Kidney (tissue), 14 donors: ENCODE results near the gene NME2. TPM values are rescaled to one million over a fixed set of nuclear protein-coding genes. Genes with fewer than 3 reads are reported as not detected.

ENCODE experiments used
- DNase-seq, 5 donors: peaks; one replicate each; pipeline ENCODE4 v3.0.0-alpha.2; 2013 to 2020
- FAIRE-seq: peaks from 2 replicates; lab custom pipeline; 2012; peaks lifted over from hg19 to GRCh38; lab: Jason Lieb, UNC
- H3K27ac ChIP-seq, 2 donors: one replicate each; pipeline ENCODE4 v1.7.0; 2013; ENCODE audit warnings: low read depth in 2 of 2, low read length in 2 of 2, inconsistent platforms in 1 of 2
- H3K27me3 ChIP-seq: one replicate; pipeline ENCODE4 v1.7.1; 2013; ENCODE audit warnings: low read length, inconsistent platforms; ENCODE audit not compliant: control insufficient read depth, insufficient read depth
- H3K36me3 ChIP-seq, 3 donors: one replicate each; pipeline versions ENCODE4 v1.7.0 to v1.7.1; 2013; ENCODE audit warnings: low read length in 3 of 3, control low read depth in 1 of 3, inconsistent platforms in 1 of 3; ENCODE audit not compliant: insufficient read depth in 3 of 3, control insufficient read depth in 2 of 3
- H3K4me1 ChIP-seq, 3 donors: one replicate each; pipeline versions ENCODE4 v1.7.0 to v1.7.1; 2013; ENCODE audit warnings: low read length in 3 of 3, inconsistent platforms in 1 of 3, low read depth in 1 of 3; ENCODE audit not compliant: control insufficient read depth in 2 of 3, insufficient read depth in 2 of 3
- H3K4me3 ChIP-seq, 3 donors: one replicate each; pipeline versions ENCODE4 v1.7.0 to v1.8.1; 2013; ENCODE audit warnings: low read length in 3 of 3, control low read depth in 1 of 3, inconsistent platforms in 1 of 3
- H3K9ac ChIP-seq, 3 donors: one replicate each; pipeline versions ENCODE4 v1.7.0 to v1.7.1; 2013; ENCODE audit warnings: low read length in 3 of 3, control low read depth in 1 of 3, inconsistent platforms in 1 of 3
- H3K9me3 ChIP-seq, 3 donors: one replicate each; pipeline versions ENCODE4 v1.7.0 to v1.7.1; 2013; ENCODE audit warnings: low read length in 3 of 3, control low read depth in 1 of 3, inconsistent platforms in 1 of 3; ENCODE audit not compliant: control insufficient read depth in 2 of 3, insufficient read depth in 1 of 3
- CTCF ChIP-seq: IDR thresholded peaks from 3 replicates; pipeline ENCODE4 v1.5.1; 2012; ENCODE audit warnings: mild to moderate bottlenecking, moderate library complexity, borderline replicate concordance; ENCODE audit not compliant: insufficient read depth; ENCODE audit errors: extremely low read depth
- intact Hi-C: fragments of 100-400 bp; cut with DNase I; formaldehyde crosslinking; loops from one replicate; pipeline ENCODE4 v1.11.1; 2022
- polyA plus RNA-seq: library from polyadenylated mRNA; stranded (reverse); fragments of 350-450 nt; fragmentation: Illumina TruSeq; extraction: RNeasy Lipid Tissue Mini Kit (QIAGEN cat#74804); gene quantifications from one replicate; pipeline ENCODE4 v1.2.3, GENCODE V29; 2014; ENCODE audit warnings: low read depth, low replicate concordance; ENCODE audit not compliant: insufficient read depth
- total RNA-seq: library from RNA; stranded (reverse); fragmentation: NEBNext Ultra II Directional; extraction: Animal tissue kit (Norgen Biotek cat#: 25700); gene quantifications from one replicate; pipeline ENCODE4 v1.2.1, GENCODE V29; 2021
- donor health status: control.
- donor health status: control.
- donor health status: control.
- donor health status: control.
- donor health status: control.
- donor health status: DM: yes; HTN: yes; CAD: no.
- donor health status: Normal renal cell carcinoma (clear cell type).

The NME2 gene
- total and polyA plus RNA-seq, 2 donors from 2014 or later = 412 to 736 TPM

GRCh38 chr17:51200846-51201245 is 34.6 kb downstream of the NME2 start:
- no peak for FAIRE-seq
- H3K27ac ChIP-seq = no peak overlapping the region

DNA sequence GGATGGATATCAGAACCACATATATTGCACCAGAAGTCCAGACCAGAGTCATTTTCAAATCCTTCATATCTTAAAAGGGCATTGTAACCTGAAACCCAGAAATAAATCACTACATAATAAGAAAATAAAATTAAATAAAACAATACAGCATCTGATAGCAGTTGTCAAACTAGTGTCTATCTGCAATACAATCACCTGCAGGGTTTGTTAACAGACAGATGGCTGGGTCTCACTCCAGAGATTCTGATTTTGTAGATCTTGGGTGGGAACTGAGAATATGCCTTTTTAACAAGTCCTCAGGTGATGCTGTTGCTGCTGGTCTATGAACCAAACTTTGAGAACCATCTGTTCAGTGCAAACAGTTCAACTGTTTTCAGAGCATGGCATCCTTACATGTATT is 37.6 kb downstream of the NME2 start:
- Histone ChIP-seq H3K36me3 (peaks cover 16 to 51% (median 24%) of the 10 kb centered on the region in 3 donors), H3K9ac (no peak overlapping the region)
- TF ChIP-seq CTCF = no peak

More at GRCh38 chr17:51200846-51201245, 34.6 kb downstream of the NME2 start:
- Histone ChIP-seq H3K4me3 (no peak overlapping the region), H3K4me1 (no peaks in the 10 kb centered on the region), H3K27me3 (no peaks in the 10 kb centered on the region), H3K9me3 (no peaks in the 10 kb centered on the region), H3K36me3 (peaks cover 24 to 32% (median 31%) of the 10 kb centered on the region in 3 donors), H3K9ac (no peak overlapping the region)
- intact Hi-C loops = no loop called here
- no peak for DNase-seq
- no peak for TF ChIP-seq CTCF

GRCh38 chr17:51214920-51215319 is 48.7 kb downstream of the NME2 start:
- Histone ChIP-seq H3K36me3 (peaks cover 2 to 15% (median 6%) of the 10 kb centered on the region in 3 donors), H3K27ac (no peak overlapping the region), H3K9me3 (no peaks in the 10 kb centered on the region), H3K9ac (no peak overlapping the region), H3K27me3 (no peaks in the 10 kb centered on the region), H3K4me1 (no peaks in the 10 kb centered on the region), H3K4me3 (no peak overlapping the region)
- no peak for FAIRE-seq
- DNase-seq = no peak
- intact Hi-C loops = no loop called here
- no peak for TF ChIP-seq CTCF

More for the DNA sequence above, 37.6 kb downstream of the NME2 start:
- DNase-seq (no peak), FAIRE-seq (no peak)
- intact Hi-C loops = no loop called here
- no peaks in the 10 kb centered on the region for H3K27me3 ChIP-seq
- no peak overlapping the region for H3K4me3 ChIP-seq
- no peak overlapping the region for H3K27ac ChIP-seq
- H3K9me3 ChIP-seq = no peaks in the 10 kb centered on the region
- H3K4me1 ChIP-seq = no peaks in the 10 kb centered on the region

DNA sequence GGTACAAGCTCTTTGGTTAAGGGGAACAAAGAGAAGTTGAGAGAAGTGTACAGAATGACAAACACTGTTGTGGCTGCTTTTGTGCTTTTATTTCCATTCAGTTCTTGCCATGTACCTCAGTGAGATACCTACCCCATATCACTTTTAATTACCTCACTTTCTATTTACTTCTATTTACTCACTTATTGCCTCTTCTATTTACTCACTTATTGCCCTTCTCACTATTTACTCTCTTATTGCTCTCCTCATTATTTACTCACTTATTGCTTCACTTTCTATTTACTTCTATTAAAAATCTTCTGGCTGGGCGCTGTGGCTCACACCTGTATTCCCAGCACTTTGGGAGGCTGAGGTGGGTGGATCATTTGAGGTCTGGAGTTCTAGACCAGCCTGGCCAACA is 51.7 kb downstream of the NME2 start:
- FAIRE-seq = no peak
- intact Hi-C loops = no loop called here
- no peak overlapping the region for H3K27ac ChIP-seq

More for the DNA sequence above, 51.7 kb downstream of the NME2 start:
- H3K9ac ChIP-seq = no peak overlapping the region
- no peak for DNase-seq
- no peaks in the 10 kb centered on the region for H3K9me3 ChIP-seq
- no peaks in the 10 kb centered on the region for H3K4me1 ChIP-seq
- no peak for TF ChIP-seq CTCF
- H3K36me3 ChIP-seq = peaks cover 4 to 24% (median 6%) of the 10 kb centered on the region in 3 donors
- H3K4me3 ChIP-seq = no peak overlapping the region
- H3K27me3 ChIP-seq = no peaks in the 10 kb centered on the region
